Activated T-cell treated with anti-CD3 and anti-CD28 coated beads, Interleukin-2, amount 50 U/mL, for 24 hours (primary cell): ENCODE measurements around the gene LRP6.

Source experiments
- DNase-seq: peaks from one replicate; pipeline ENCODE4 v3.0.0-alpha.2; 2020
- H3K27ac Mint-ChIP-seq: 2 replicates; pipeline ENCODE4 v1.8.0; 2020; ENCODE audit warnings: mild to moderate bottlenecking, mixed read lengths
- H3K27me3 Mint-ChIP-seq: 2 replicates; pipeline ENCODE4 v1.8.0; 2020; ENCODE audit warnings: mixed read lengths
- H3K36me3 Mint-ChIP-seq: 2 replicates; pipeline ENCODE4 v1.8.0; 2020; ENCODE audit warnings: low read depth, mixed read lengths
- H3K4me1 Mint-ChIP-seq: 2 replicates; pipeline ENCODE4 v1.8.0; 2020; ENCODE audit warnings: low read depth, mixed read lengths
- H3K4me3 Mint-ChIP-seq: 2 replicates; pipeline ENCODE4 v1.8.0; 2020; ENCODE audit warnings: mild to moderate bottlenecking, moderate library complexity, mixed read lengths
- H3K9me3 Mint-ChIP-seq: 2 replicates; pipeline ENCODE4 v1.8.0; 2020; ENCODE audit warnings: mixed read lengths

The LRP6 gene

GRCh38 chr12:12191008-12191407, 75.8 kb downstream of the LRP6 start:
- Mint-ChIP-seq H3K27ac (no peak overlapping the region), H3K4me3 (no peak overlapping the region), H3K9me3 (peaks cover 2% of the 10 kb centered on the region), H3K27me3 (peaks cover 2% of the 10 kb centered on the region), H3K36me3 (no peaks in the 10 kb centered on the region), H3K4me1 (peaks cover 2% of the 10 kb centered on the region)
- DNase-seq: no peak

- Mint-ChIP-seq H3K27ac (no peak overlapping the region), H3K9me3 (no peaks in the 10 kb centered on the region), H3K36me3 (no peaks in the 10 kb centered on the region), H3K27me3 (no peaks in the 10 kb centered on the region), H3K4me3 (no peak overlapping the region), H3K4me1 (peaks cover 2% of the 10 kb centered on the region)
- DNase-seq: no peak
These were observed 76.6 kb downstream of the LRP6 start for GRCh38 chr12:12190087-12190809.

- Mint-ChIP-seq H3K27me3 (peaks cover 5% of the 10 kb centered on the region), H3K9me3 (no peaks in the 10 kb centered on the region), H3K27ac (no peak overlapping the region), H3K36me3 (peaks cover 4% of the 10 kb centered on the region), H3K4me3 (no peak overlapping the region), H3K4me1 (peaks cover 1% of the 10 kb centered on the region)
- no peak for DNase-seq
These were observed 81.4 kb downstream of the LRP6 start for GRCh38 chr12:12185414-12185813.

- H3K36me3 Mint-ChIP-seq: peaks cover 9% of the 10 kb centered on the region
- H3K27ac Mint-ChIP-seq: no peak overlapping the region
- H3K27me3 Mint-ChIP-seq: peaks cover 12% of the 10 kb centered on the region
- no peak overlapping the region for H3K4me3 Mint-ChIP-seq
- DNase-seq: no peak
- H3K9me3 Mint-ChIP-seq: no peaks in the 10 kb centered on the region
- no peaks in the 10 kb centered on the region for H3K4me1 Mint-ChIP-seq
These were observed 84.0 kb downstream of the LRP6 start for GRCh38 chr12:12182703-12183365.

GRCh38 chr12:12181511-12181910, 85.3 kb downstream of the LRP6 start:
- no peak for DNase-seq
- Mint-ChIP-seq H3K4me3 (no peak overlapping the region), H3K9me3 (no peaks in the 10 kb centered on the region), H3K27ac (no peak overlapping the region), H3K27me3 (peaks cover 12% of the 10 kb centered on the region), H3K4me1 (no peaks in the 10 kb centered on the region), H3K36me3 (peaks cover 9% of the 10 kb centered on the region)

- Mint-ChIP-seq H3K27me3 (peaks cover 18% of the 10 kb centered on the region), H3K4me1 (no peaks in the 10 kb centered on the region), H3K4me3 (no peak overlapping the region), H3K9me3 (no peaks in the 10 kb centered on the region), H3K36me3 (peaks cover 9% of the 10 kb centered on the region), H3K27ac (no peak overlapping the region)
- no peak for DNase-seq
These were observed 86.3 kb downstream of the LRP6 start for GRCh38 chr12:12180575-12180974.

DNA sequence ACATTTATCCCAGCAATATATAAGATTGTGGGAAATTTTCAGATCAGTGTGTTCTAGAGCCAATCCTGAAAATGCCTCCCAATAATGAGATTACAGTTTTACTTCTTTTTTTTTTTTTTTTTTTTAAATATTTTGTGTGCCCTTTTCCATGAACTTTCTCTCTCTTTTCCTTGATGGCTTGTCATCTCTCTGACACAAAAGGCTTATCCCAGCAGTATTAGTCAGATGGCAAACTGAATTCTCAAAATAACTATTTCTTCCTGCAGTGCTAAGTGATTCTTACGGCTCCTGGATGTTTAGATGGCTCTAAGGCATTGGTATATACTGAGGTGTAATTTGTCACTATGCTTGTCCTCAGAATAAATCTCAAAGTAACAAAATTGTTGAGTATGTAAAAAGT, 86.7 kb downstream of the LRP6 start:
- Mint-ChIP-seq H3K9me3 (no peaks in the 10 kb centered on the region), H3K27ac (no peak overlapping the region), H3K4me3 (no peak overlapping the region), H3K4me1 (no peaks in the 10 kb centered on the region), H3K27me3 (peaks cover 18% of the 10 kb centered on the region), H3K36me3 (peaks cover 9% of the 10 kb centered on the region)
- DNase-seq: no peak

DNA sequence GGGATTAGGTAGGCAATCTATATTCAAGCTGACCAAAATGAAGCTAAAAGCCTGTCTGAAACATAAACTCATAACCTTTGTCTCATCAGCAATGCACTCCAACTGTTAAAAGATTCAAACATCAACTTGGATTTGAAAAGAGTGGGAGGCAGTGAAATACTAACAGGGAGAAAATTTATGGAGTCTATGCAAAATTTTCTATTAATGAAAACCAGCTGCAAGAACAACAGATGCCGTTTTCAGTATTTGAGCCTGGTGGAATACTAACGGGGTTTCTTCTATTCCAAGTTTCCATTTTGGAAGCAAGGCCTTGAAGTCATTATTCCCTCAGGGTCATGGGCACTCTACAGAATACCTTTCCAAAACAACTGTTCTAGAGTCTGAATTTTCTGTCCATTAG, 88.3 kb downstream of the LRP6 start:
- Mint-ChIP-seq H3K4me1 (no peaks in the 10 kb centered on the region), H3K27ac (no peak overlapping the region), H3K36me3 (peaks cover 9% of the 10 kb centered on the region), H3K27me3 (peaks cover 24% of the 10 kb centered on the region), H3K4me3 (no peak overlapping the region), H3K9me3 (no peaks in the 10 kb centered on the region)
- no peak for DNase-seq

- no peak overlapping the region for H3K4me3 Mint-ChIP-seq
- H3K4me1 Mint-ChIP-seq: peaks cover 15% of the 10 kb centered on the region
- no peak for DNase-seq
- no peaks in the 10 kb centered on the region for H3K9me3 Mint-ChIP-seq
- no peak overlapping the region for H3K27ac Mint-ChIP-seq
- H3K36me3 Mint-ChIP-seq: peaks cover 9% of the 10 kb centered on the region
- H3K27me3 Mint-ChIP-seq: peaks cover 31% of the 10 kb centered on the region
These were observed 90.4 kb downstream of the LRP6 start for GRCh38 chr12:12176402-12176801.

DNA sequence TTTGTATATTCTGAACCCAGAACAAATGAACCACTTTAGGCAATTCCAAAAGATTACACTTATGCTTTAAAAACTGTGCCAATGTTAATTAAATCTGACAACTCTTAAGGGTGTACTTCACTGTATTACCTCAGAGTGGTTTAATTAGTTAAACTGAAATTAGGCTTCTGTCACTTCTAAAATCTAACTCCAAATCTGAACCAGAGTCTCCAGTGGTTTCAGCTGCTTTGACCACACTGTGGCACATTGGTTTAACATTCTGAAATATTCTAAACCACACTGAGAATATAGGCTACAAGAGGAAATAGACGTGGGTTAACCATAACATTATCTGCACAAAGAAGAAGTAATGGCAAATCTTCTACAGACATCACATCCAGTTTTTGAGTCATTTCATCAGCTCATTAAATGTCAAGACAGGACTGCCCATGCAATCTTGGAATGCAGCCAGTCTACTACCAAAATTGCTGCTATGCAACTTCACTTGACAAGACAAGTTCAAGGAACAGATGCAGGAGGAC, 94.8 kb downstream of the LRP6 start:
- no peaks in the 10 kb centered on the region for H3K36me3 Mint-ChIP-seq
- peaks cover 16% of the 10 kb centered on the region for H3K4me1 Mint-ChIP-seq
- H3K4me3 Mint-ChIP-seq: no peak overlapping the region
- H3K9me3 Mint-ChIP-seq: no peaks in the 10 kb centered on the region
- DNase-seq: no peak
- H3K27me3 Mint-ChIP-seq: peaks cover 40% of the 10 kb centered on the region
- H3K27ac Mint-ChIP-seq: no peak overlapping the region

- Mint-ChIP-seq H3K27me3 (peaks cover 21% of the 10 kb centered on the region), H3K4me1 (peaks cover 13% of the 10 kb centered on the region), H3K36me3 (peaks cover 2% of the 10 kb centered on the region), H3K9me3 (no peaks in the 10 kb centered on the region), H3K4me3 (no peak overlapping the region), H3K27ac (no peak overlapping the region)
- no peak for DNase-seq
These were observed 99.0 kb downstream of the LRP6 start for GRCh38 chr12:12167847-12168246.

GRCh38 chr12:12166751-12167150, 100.1 kb downstream of the LRP6 start:
- no peak overlapping the region for H3K4me3 Mint-ChIP-seq
- peaks cover 2% of the 10 kb centered on the region for H3K36me3 Mint-ChIP-seq
- DNase-seq: no peak
- H3K27me3 Mint-ChIP-seq: peaks cover 18% of the 10 kb centered on the region
- H3K9me3 Mint-ChIP-seq: no peaks in the 10 kb centered on the region
- peaks cover 4% of the 10 kb centered on the region for H3K4me1 Mint-ChIP-seq
- no peak overlapping the region for H3K27ac Mint-ChIP-seq

GRCh38 chr12:12159988-12160387, 106.9 kb downstream of the LRP6 start:
- peaks cover 5% of the 10 kb centered on the region for H3K36me3 Mint-ChIP-seq
- DNase-seq: no peak
- no peaks in the 10 kb centered on the region for H3K4me1 Mint-ChIP-seq
- H3K9me3 Mint-ChIP-seq: no peaks in the 10 kb centered on the region
- H3K27me3 Mint-ChIP-seq: no peaks in the 10 kb centered on the region
- no peak overlapping the region for H3K27ac Mint-ChIP-seq
- H3K4me3 Mint-ChIP-seq: no peak overlapping the region

- Mint-ChIP-seq H3K4me1 (no peaks in the 10 kb centered on the region), H3K4me3 (no peak overlapping the region), H3K9me3 (no peaks in the 10 kb centered on the region), H3K27me3 (no peaks in the 10 kb centered on the region), H3K27ac (no peak overlapping the region), H3K36me3 (peaks cover 5% of the 10 kb centered on the region)
- DNase-seq: no peak
These were observed 108.0 kb downstream of the LRP6 start for GRCh38 chr12:12158858-12159257.

DNA sequence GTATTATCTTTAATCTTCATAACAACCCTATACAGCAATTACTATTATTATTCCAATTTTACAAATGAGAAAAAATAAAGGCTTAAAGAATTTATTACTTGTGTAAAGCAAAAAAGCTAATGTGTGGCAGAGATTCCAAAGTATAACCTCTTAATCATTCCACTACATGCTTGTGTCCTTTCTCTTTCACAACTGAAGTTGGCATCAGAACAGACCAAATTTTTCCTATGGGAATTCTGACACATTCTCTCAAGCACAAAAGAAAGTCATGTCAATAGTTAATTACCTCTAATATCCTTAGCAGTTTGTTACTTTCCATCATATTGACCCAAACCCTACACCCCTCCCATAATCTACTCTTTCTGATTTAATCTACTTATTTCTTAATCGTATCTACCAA, 109.4 kb downstream of the LRP6 start:
- no peaks in the 10 kb centered on the region for H3K4me1 Mint-ChIP-seq
- no peaks in the 10 kb centered on the region for H3K27me3 Mint-ChIP-seq
- peaks cover 3% of the 10 kb centered on the region for H3K36me3 Mint-ChIP-seq
- DNase-seq: no peak
- no peaks in the 10 kb centered on the region for H3K9me3 Mint-ChIP-seq
- H3K27ac Mint-ChIP-seq: no peak overlapping the region
- H3K4me3 Mint-ChIP-seq: no peak overlapping the region
